Motor neuron (in vitro differentiated cells): ENCODE data around the gene FRMD4A. TPM values are rescaled to one million over a fixed set of nuclear protein-coding genes. Genes with fewer than 3 reads are reported as not detected.
A peak's percentile ranks its signal among the peaks of the same experiment; 100 is the strongest.

Source experiments
- ATAC-seq, 8 experiments: fragments of 200-7000 bp; cut with Tn5 transposase; replicated peaks in 6 of 8; 2 replicates each; pipeline ENCODE4 v1.8.0; 2021; ENCODE audit warnings: mild to moderate bottlenecking in 8 of 8, moderate library complexity in 8 of 8
- H3K27ac ChIP-seq, 2 donors: fragments of 250-450 bp; sonication (Bioruptor Pico); 2 replicates each; pipeline ENCODE4 v1.9.0; 2021; ENCODE audit warnings: antibody characterized with exemption in 2 of 2, mild to moderate bottlenecking in 2 of 2, moderate library complexity in 1 of 2
- H3K4me1 ChIP-seq, 2 donors: fragments of 250-450 bp; sonication (Bioruptor Pico); replicated peaks in 1 of 2; 2 replicates each; pipeline ENCODE4 v1.6.1; 2021; ENCODE audit warnings: antibody characterized with exemption in 2 of 2, mild to moderate bottlenecking in 2 of 2, moderate library complexity in 1 of 2
- H3K4me3 ChIP-seq, 5 donors: fragments of 250-450 bp; sonication (Bioruptor Pico); 2 replicates each; pipeline ENCODE4 v1.9.0; 2021; ENCODE audit warnings: antibody characterized with exemption in 5 of 5, mild to moderate bottlenecking in 5 of 5, moderate library complexity in 4 of 5
- WGBS, 10 experiments: fragments of 450-650 bp; shearing (Covaris generic); methylation state at CpG; one replicate each; pipeline ENCODE4 v1.0.0; 2022; 5-methylcytosine and 5-hydroxymethylcytosine counted together
- in situ Hi-C, 9 experiments: fragments of 400-800 bp; cut with MboI; loops; one replicate each; pipeline ENCODE4 v1.15.0; 2021; ENCODE audit warnings: low sequenced_read_pairs in 9 of 9, low pct_unique_long_range_greater_than_20kb in 2 of 9; ENCODE audit not compliant: unreplicated experiment in 9 of 9
- total RNA-seq, 8 experiments: library from RNA; unstranded; fragments of 300-600 nt; gene quantifications; 2 replicates each; pipeline versions ENCODE4 v1.2.3 to v1.2.4, GENCODE V29; 2022

The FRMD4A gene
- total RNA-seq, 8 experiments from 2014 or later = 18.6 to 87.3 (median 44.5) TPM

DNA sequence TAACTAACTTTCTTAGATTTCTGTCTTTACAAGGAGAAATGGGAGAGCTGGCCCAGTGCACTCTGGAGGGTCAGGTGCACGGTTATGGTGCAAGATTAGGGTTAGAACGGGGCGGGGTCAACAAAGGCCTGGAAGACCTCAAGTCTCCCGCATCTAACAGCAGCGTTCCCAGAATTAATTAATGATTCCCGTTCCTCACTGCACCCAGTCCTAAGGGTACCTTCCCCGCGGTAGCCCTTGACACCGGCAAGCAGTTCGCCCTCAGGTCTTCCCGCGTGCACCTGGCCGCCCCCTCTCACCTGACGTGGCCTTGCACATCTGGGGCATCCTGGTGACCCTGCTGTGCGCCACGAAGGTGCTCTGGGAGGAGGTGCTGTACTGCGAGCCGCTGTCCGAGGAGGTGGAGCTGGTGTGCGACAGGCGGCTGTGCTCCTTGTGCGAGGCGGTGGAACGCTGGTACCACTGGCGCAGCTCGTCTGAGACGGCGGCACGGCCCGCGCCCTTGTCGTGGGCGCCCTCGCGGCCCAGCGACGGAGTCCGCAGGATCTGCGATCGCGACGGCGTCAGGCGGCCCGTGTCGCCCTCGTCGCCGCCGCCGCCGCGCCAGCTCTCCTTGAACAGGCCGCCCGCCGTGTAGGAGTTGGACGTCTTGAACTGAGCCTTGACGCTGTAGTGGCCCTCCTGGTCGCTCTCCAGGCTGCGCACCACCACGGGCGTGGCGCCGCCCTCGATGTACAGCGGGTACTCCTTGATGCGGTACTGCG, 674.2 kb downstream of the FRMD4A start:
- H3K4me3 ChIP-seq = no peak overlapping the region
- 60 to 100% (median 99%) methylated on average over 1 to 22 of the region's 68 CpGs; no CpG with 5 or more reads in 4 of the 10 experiments for WGBS, 10 experiments
- no peak overlapping the region for H3K27ac ChIP-seq
- ATAC-seq = no peak
- peaks cover 0 to 3% of the 10 kb centered on the region in 2 donors for H3K4me1 ChIP-seq
- in situ Hi-C loops = loop anchor here in 2 of 9 experiments (10.0 kb wide), 1 partner anchor 118 kb away; no protein-coding TSS in a partner anchor

DNA sequence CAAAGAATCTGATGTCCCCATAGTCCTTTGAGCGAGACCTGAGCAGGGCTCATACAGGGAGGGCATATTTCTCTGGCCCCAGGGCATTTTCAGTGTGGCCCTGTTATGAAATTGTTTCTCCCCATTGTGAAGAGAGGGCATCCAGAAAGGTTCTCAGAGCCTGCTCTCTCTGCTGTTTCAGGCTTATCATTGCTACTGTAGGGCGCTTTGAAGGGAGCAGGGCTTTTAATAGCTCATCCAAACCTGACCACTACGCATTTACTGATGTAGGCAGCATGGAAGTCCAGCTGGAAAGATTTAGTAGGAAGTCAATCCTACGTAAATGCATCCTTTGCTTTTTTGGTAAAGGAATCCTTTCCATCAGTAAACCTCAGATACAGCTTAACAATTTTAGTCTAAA, 675.9 kb downstream of the FRMD4A start:
- 67 to 100% (median 100%) methylated on average over 1 to 4 of the region's 4 CpGs; no CpG with 5 or more reads in 1 of the 10 experiments for WGBS, 10 experiments
- ATAC-seq = no peak
- in situ Hi-C loops = loop anchor here in 2 of 9 experiments (10.0 kb wide), 1 partner anchor 120 kb away; no protein-coding TSS in a partner anchor

DNA sequence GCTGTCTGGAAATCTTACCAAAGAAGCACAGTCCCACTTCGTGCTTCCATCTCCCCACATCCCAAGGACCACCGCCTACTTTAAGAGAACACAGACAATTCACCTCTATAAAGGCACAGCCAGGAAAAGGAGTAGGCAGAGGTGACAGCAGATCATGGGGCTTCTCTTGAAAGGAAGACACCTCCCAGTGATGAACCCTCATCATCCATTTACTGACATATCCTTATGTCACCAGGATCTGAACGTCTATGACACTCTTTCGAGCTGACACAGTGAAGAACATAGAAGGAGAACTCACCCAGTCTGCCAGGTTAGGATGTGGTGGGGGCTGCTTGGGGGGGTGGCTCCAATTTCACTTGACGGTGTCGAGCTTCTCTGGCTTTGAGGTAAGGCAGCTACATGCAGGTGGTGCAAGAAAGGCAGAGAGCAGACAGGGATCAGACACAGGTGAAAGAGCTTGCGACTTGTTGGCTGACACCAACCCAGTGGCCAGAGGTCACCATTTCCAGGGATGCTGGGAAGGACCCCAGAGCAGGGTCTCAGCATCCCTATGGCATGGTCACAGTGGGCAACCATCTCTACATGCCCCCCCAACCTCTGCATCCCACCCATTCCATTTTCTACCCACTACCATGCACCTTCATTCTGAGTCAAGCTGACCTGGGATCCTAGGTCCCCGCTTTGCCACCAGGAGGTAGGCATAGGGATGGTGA, 676.5 kb downstream of the FRMD4A start:
- H3K27ac ChIP-seq = no peak overlapping the region
- H3K4me3 ChIP-seq = no peak overlapping the region
- no peaks in the 10 kb centered on the region for H3K4me1 ChIP-seq
- no peak for ATAC-seq
- WGBS, 10 experiments = 83 to 100% (median 95%) methylated on average over 1 to 7 of the region's 8 CpGs; no CpG with 5 or more reads in 3 of the 10 experiments
- in situ Hi-C loops = loop anchor here in 2 of 9 experiments (10.0 kb wide), 1 partner anchor 121 kb away; no protein-coding TSS in a partner anchor

More for the DNA sequence above, 675.9 kb downstream of the FRMD4A start:
- no peaks in the 10 kb centered on the region for H3K4me1 ChIP-seq
- H3K27ac ChIP-seq = no peak overlapping the region
- no peak overlapping the region for H3K4me3 ChIP-seq

DNA sequence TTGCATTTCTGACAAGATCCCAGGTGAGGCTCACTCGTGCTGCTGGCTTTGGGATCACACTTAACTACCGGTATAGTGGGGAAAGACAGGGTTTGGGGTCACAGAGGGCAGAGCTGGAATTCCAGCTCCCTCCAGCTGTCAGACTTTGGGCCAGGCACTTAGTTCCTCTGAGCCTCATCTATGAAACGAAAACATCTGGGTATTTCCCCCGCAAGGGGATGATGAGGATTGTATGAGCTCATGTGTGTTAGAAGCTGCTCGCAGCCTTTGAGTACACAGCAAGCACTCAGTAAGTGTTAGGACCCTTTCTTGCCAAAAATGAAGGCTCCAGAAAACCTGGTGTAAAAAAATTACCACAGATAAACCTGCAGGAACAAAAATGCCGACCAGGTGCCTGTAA, 677.9 kb downstream of the FRMD4A start:
- in situ Hi-C loops = loop anchor here in 2 of 9 experiments (10.0 kb wide), 1 partner anchor 122 kb away; no protein-coding TSS in a partner anchor
- H3K27ac ChIP-seq = no peak overlapping the region
- WGBS, 10 experiments = 58 to 100% (median 80%) methylated on average over 1 to 6 of the region's 6 CpGs; no CpG with 5 or more reads in 4 of the 10 experiments
- no peak overlapping the region for H3K4me3 ChIP-seq
- no peaks in the 10 kb centered on the region for H3K4me1 ChIP-seq
- no peak for ATAC-seq

DNA sequence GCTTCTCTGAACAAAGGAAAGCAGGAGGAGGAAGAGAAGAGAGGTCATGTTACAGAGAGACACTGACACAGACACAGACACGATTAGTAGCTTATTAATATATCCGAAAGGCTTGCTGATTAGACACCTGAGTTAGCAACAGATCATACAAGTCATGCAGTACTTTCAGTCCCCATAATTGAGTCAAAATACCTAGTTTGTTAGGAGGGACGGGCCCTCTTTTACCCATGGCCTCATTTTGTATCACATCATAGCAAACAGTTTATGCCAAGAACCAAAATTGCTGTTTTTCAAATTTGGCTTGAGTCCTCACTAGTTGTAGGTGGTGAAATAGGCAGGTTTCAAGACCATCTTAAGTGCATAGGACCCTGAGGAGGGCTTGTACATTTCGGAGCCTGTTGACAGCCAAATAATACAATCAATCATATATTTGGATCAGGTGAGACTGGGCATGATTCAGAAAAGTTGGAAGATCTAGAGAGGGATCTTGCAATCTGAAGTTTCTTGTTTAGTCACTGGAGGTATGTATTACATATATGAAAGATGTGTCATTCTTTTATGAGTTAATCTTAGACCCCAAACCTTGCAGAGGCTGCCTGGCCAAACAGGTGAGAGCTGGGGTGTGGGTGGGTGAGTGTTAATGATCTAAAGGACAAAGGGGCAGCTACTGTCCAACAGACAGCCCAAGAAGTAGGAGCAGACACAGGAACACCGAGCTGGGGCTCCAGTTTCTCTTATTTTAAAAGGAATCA, 678.6 kb downstream of the FRMD4A start:
- 17 to 100% (median 85%) methylated on average over 1 to 5 of the region's 5 CpGs; no CpG with 5 or more reads in 1 of the 10 experiments for WGBS, 10 experiments
- H3K4me1 ChIP-seq = no peaks in the 10 kb centered on the region
- no peak overlapping the region for H3K4me3 ChIP-seq
- no peak for ATAC-seq
- no peak overlapping the region for H3K27ac ChIP-seq
- in situ Hi-C loops = loop anchor here in 2 of 9 experiments (10.0 kb wide), 1 partner anchor 123 kb away; no protein-coding TSS in a partner anchor

DNA sequence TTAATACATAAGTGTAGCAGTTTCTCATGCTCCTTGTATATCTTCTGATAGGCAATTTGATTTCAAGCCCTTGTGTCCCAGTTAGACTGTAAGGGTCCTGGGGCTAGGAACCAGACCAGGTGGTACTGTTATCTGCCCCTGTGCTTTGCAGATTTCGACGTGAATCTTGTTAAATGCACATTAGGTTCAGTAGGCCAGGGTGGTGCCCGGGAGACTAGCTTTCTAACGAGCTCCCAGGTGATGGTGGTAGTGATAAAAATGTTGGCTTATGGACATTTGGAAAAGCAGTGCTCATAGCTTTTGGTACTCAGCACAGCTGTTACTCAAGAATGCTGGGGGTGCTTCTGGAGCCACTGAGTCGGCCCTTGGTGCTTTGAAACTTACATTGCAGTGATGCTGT, 679.8 kb downstream of the FRMD4A start:
- H3K4me1 ChIP-seq = no peaks in the 10 kb centered on the region
- whole genome bisulfite sequencing, 10 experiments = 75 to 100% (median 86%) methylated on average over 1 to 5 of the region's 5 CpGs; no CpG with 5 or more reads in 1 of the 10 experiments
- in situ Hi-C loops = loop anchor here in 2 of 9 experiments (10.0 kb wide), 1 partner anchor 124 kb away; no protein-coding TSS in a partner anchor
- H3K27ac ChIP-seq = no peak overlapping the region
- no peak for ATAC-seq
- no peak overlapping the region for H3K4me3 ChIP-seq

DNA sequence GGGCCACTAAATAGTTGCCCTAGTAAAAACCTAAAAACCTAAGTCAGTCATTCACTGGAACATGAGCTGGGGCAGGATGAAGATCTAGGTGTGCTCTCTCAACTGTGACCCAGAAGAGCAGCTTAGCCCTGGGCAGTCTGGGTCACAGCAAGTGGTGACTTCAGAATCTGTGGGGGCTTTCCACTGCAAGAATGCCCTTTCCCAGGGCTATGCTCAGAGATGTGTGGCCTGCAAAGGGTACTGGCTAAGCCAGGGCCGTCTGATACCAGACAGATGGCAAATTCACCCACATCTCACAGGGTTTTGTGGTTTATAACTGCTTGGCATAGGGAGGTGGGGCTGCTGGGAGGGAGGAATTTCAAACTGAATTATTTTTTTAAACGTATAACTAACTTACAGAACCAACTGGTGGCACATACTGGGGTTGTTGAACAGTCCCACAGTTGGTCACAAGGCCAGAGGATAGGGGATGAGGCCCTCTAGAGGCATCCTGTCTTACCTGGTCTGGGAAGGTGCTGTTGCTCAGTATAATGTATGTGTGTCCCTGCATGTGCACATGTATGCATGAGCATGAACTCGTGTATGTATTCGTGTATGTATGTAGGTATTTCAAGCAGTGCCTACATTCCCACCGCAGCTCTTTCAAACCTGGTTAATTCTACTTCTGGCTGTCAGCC, 680.7 kb downstream of the FRMD4A start:
- peak in 3 of 8 experiments; percentile 18 to 37 (median 21) for ATAC-seq
- in situ Hi-C loops = loop anchor here in 2 of 9 experiments (10.0 kb wide), 1 partner anchor 125 kb away; no protein-coding TSS in a partner anchor
- Histone ChIP-seq H3K4me1 (no peaks in the 10 kb centered on the region), H3K27ac (no peak overlapping the region), H3K4me3 (no peak overlapping the region)
- WGBS, 10 experiments = 33 to 100% (median 86%) methylated on average over 1 to 4 of the region's 5 CpGs; no CpG with 5 or more reads in 3 of the 10 experiments

DNA sequence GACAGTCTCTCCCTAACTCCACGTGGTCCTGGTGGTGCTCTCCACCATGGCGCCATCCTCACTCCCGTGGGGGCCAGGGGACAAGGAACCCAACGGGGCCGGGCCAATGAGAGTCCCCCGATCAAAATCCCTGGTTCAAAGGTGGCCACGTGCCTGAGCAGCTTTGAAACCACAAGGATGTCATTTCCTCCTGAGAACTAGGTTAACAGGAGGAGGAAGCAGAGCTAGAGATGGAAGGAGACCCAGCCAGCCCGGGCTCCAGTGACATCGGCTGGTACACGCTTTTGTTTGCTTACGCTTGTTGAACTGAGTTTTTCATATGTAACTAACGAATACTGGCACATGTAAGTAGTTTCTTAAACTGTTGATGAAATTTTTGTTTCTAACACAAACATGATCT, 682.3 kb downstream of the FRMD4A start:
- in situ Hi-C loops = no loop called here
- no peak for ATAC-seq
- Histone ChIP-seq H3K27ac (no peak overlapping the region), H3K4me3 (no peak overlapping the region), H3K4me1 (no peaks in the 10 kb centered on the region)
- 85 to 100% (median 94%) methylated on average over 1 to 8 of the region's 12 CpGs; no CpG with 5 or more reads in 2 of the 10 experiments for WGBS, 10 experiments

DNA sequence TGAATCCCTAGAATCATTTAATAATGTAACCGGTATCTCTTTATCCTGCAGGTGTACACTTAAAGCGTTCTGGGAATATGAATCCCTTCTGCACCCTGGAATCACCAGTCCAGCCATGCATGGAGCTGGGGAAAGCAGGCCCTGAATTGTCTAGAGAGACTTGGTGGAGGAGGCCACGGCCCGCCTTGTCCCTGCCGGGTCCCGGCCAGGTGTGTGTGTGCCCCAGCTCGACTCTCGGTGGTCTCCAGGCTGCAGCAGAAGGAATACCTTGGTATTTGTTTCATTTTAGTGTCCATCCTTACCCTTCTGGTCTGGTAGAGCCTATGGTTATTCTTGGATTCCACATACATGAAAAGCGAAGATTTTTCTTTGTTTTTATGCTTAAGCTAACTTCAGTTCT, 685.9 kb downstream of the FRMD4A start:
- ATAC-seq = no peak
- Histone ChIP-seq H3K4me1 (no peaks in the 10 kb centered on the region), H3K4me3 (no peak overlapping the region), H3K27ac (no peak overlapping the region)
- whole genome bisulfite sequencing, 10 experiments = 93 to 100% (median 98%) methylated on average over 1 to 7 of the region's 9 CpGs; no CpG with 5 or more reads in 3 of the 10 experiments
- in situ Hi-C loops = no loop called here

DNA sequence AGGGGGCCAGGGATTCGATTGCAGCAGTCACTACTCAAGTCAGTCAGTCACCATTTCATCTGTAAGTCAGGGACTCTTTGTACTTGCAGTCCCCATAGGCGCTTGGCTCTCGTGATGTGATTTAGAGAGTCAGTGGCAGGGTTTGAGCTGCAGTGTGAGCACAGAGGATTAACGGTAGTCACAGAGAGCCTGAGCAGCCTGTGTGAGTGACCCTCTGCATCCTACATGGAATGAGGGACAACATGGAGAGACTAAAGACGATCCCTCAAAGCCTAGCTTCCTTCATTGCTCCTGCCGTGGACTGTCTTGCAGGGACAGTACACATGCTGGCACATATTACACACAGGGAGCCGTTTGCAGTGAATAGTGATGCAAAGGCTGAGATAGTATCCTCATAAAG, 687.7 kb downstream of the FRMD4A start:
- WGBS, 10 experiments = 80 to 100% (median 90%) methylated on average over 1 to 6 of the region's 7 CpGs; no CpG with 5 or more reads in 2 of the 10 experiments
- Histone ChIP-seq H3K4me3 (no peak overlapping the region), H3K4me1 (no peaks in the 10 kb centered on the region), H3K27ac (no peak overlapping the region)
- peak in 2 of 8 experiments; percentile 32 to 57 for ATAC-seq
- in situ Hi-C loops = no loop called here

DNA sequence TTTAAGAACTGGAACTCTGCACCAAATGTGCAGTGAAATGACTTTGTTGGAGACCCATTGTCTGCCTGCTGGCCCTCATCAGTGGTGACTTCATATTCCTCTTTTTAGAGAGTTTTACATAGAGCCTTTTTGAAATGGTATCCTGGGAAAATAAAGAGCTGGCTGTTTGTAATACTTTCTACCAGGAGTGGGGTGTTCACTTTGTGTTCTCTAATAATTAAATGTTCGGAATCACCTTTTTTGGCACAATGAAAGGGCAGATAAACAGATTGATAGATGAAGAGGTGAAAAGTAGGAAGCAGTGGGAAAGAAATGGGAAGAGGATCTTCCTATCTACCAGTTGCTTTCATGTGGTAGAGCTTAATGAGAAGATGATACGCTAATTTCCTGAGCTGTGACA, 688.4 kb downstream of the FRMD4A start:
- H3K4me1 ChIP-seq = peaks cover 0 to 3% of the 10 kb centered on the region in 2 donors
- H3K27ac ChIP-seq = no peak overlapping the region
- H3K4me3 ChIP-seq = no peak overlapping the region
- 90 to 100% (median 100%) methylated on average over 1 to 2 of the region's 2 CpGs for WGBS, 10 experiments
- no peak for ATAC-seq
- in situ Hi-C loops = no loop called here

DNA sequence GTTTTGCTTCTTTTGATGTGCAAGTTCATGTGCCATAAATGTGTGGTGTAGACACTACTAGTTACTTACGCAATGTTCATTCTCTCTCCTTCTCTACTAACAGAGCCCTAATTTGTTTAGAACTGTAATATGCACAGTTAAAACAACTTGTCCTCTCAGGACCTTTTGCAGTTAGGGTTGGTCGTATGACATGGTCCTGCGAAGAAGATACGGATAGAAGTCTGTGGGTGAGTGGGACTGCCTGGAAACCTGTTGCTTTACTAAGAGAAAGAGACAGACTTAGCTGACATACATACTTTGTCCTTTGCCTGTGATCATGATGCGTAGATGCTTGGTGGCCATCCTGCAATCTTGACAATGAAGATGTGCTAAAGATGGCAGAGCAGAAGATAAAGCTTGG, 692.8 kb downstream of the FRMD4A start:
- Histone ChIP-seq H3K4me3 (no peak overlapping the region), H3K4me1 (peaks cover 3 to 11% of the 10 kb centered on the region in 2 donors), H3K27ac (no peak overlapping the region)
- in situ Hi-C loops = no loop called here
- ATAC-seq = no peak
- WGBS, 10 experiments = 83 to 100% (median 96%) methylated on average over 1 to 5 of the region's 5 CpGs
